Trophoblast cell (in vitro differentiated cells and primary cell): ENCODE data around the gene ZMYND8.

Source experiments
- DNase-seq, 2 donors: peaks; one replicate each; pipeline ENCODE4 v3.0.0-alpha.2; 2016
- H2AFZ ChIP-seq: 2 replicates; pipeline ENCODE4 v1.6.1; 2013; ENCODE audit warnings: low read length, moderate library complexity, mild to moderate bottlenecking; ENCODE audit not compliant: insufficient read depth, poor library complexity
- H2AK5ac ChIP-seq: 2 replicates; pipeline ENCODE4 v1.6.1; 2013; ENCODE audit warnings: mild to moderate bottlenecking, low read length
- H2BK120ac ChIP-seq: 2 replicates; pipeline ENCODE4 v1.6.1; 2013; ENCODE audit warnings: low read length, mild to moderate bottlenecking, moderate library complexity; ENCODE audit not compliant: insufficient read depth, poor library complexity
- H2BK12ac ChIP-seq: 2 replicates; pipeline ENCODE4 v1.6.1; 2013; ENCODE audit warnings: mild to moderate bottlenecking, low read length, moderate library complexity
- H2BK5ac ChIP-seq: 2 replicates; pipeline ENCODE4 v1.6.1; 2013; ENCODE audit warnings: low read length, low read depth, moderate library complexity, mild to moderate bottlenecking; ENCODE audit not compliant: poor library complexity
- H3K14ac ChIP-seq: 2 replicates; pipeline ENCODE4 v1.6.1; 2013; ENCODE audit warnings: mild to moderate bottlenecking, low read length
- H3K18ac ChIP-seq: 2 replicates; pipeline ENCODE4 v1.6.1; 2013; ENCODE audit warnings: mild to moderate bottlenecking, low read length
- H3K23ac ChIP-seq: 2 replicates; pipeline ENCODE4 v1.6.1; 2013; ENCODE audit warnings: low read length
- H3K27ac ChIP-seq: 2 replicates; pipeline ENCODE4 v1.5.1; 2013; ENCODE audit warnings: low read depth, mild to moderate bottlenecking, inconsistent platforms, low read length, moderate library complexity
- H3K27me3 ChIP-seq: 2 replicates; pipeline ENCODE4 v1.6.1; 2013; ENCODE audit warnings: inconsistent platforms, mild to moderate bottlenecking, low read length, moderate library complexity; ENCODE audit not compliant: insufficient read depth
- H3K36me3 ChIP-seq, 2 experiments: 1 replicate in 1 of 2; 2 replicates in 1 of 2; pipeline ENCODE4 v1.6.1; 2013; ENCODE audit warnings: low read length in 2 of 2, mild to moderate bottlenecking in 2 of 2, moderate library complexity in 1 of 2; ENCODE audit not compliant: insufficient read depth in 2 of 2, control insufficient read depth in 1 of 2
- H3K4ac ChIP-seq: 2 replicates; pipeline ENCODE4 v1.6.1; 2013; ENCODE audit warnings: low read depth, mild to moderate bottlenecking, low read length, moderate library complexity
- H3K4me1 ChIP-seq, 2 experiments: 1 replicate in 1 of 2; 2 replicates in 1 of 2; pipeline ENCODE4 v1.6.1; 2013; ENCODE audit warnings: low read length in 2 of 2, mild to moderate bottlenecking in 2 of 2, moderate library complexity in 1 of 2; ENCODE audit not compliant: insufficient read depth in 2 of 2, control insufficient read depth in 1 of 2
- H3K4me2 ChIP-seq: 2 replicates; pipeline ENCODE4 v1.6.1; 2013; ENCODE audit warnings: inconsistent platforms, mild to moderate bottlenecking, low read length, moderate library complexity
- H3K4me3 ChIP-seq: 2 replicates; pipeline ENCODE4 v1.5.1; 2013; ENCODE audit warnings: mild to moderate bottlenecking, low read depth, low read length, inconsistent platforms
- H3K79me1 ChIP-seq: one replicate; pipeline ENCODE4 v1.6.1; 2013; ENCODE audit warnings: low read length
- H3K79me2 ChIP-seq: 2 replicates; pipeline ENCODE4 v1.6.1; 2013; ENCODE audit warnings: low read length, mild to moderate bottlenecking; ENCODE audit not compliant: control insufficient read depth, insufficient read depth, poor library complexity
- H3K9ac ChIP-seq: 2 replicates; pipeline ENCODE4 v1.6.1; 2013; ENCODE audit warnings: mild to moderate bottlenecking, low read length
- H3K9me3 ChIP-seq: 2 replicates; pipeline ENCODE4 v1.6.1; 2013; ENCODE audit warnings: low read depth, mild to moderate bottlenecking, control low read depth, inconsistent platforms, low read length; ENCODE audit not compliant: insufficient read depth
- H4K12ac ChIP-seq: 2 replicates; pipeline ENCODE4 v1.6.1; 2013; ENCODE audit warnings: low read depth, mild to moderate bottlenecking, low read length, moderate library complexity
- H4K8ac ChIP-seq: 2 replicates; pipeline ENCODE4 v1.6.1; 2013; ENCODE audit warnings: low read depth, mild to moderate bottlenecking, low read length, moderate library complexity
- H4K91ac ChIP-seq: one replicate; pipeline ENCODE4 v1.6.1; 2013; ENCODE audit warnings: low read depth, mild to moderate bottlenecking, low read length, moderate library complexity
- WGBS: extraction: QIAGEN DNeasy Blood & Tissue Kit; methylation state at CpG from one replicate; pipeline ENCODE4 v1.1.7; 2013; ENCODE audit warnings: missing lambda C conversion rate; ENCODE audit not compliant: insufficient read length, insufficient coverage; ENCODE audit errors: extremely low coverage; 5-methylcytosine and 5-hydroxymethylcytosine counted together

Gene ZMYND8

GRCh38 chr20:47225458-47225857 is 131.0 kb downstream of the ZMYND8 start:
- Histone ChIP-seq H3K4ac (no peak overlapping the region), H2BK120ac (no peak overlapping the region), H3K4me1 (no peaks in the 10 kb centered on the region), H3K9ac (no peak overlapping the region), H2BK5ac (no peak overlapping the region), H4K12ac (no peak overlapping the region), H3K4me3 (no peak overlapping the region), H3K36me3 (peaks cover 50 to 59% of the 10 kb centered on the region in 2 experiments), H3K23ac (no peak overlapping the region), H3K18ac (no peak overlapping the region), H4K91ac (no peak overlapping the region), H3K4me2 (no peak overlapping the region), H3K14ac (no peak overlapping the region), H3K27me3 (no peaks in the 10 kb centered on the region), H4K8ac (no peak overlapping the region), H2BK12ac (no peak overlapping the region), H3K79me1 (no peaks in the 10 kb centered on the region), H3K79me2 (no peaks in the 10 kb centered on the region), H2AFZ (no peak overlapping the region), H3K9me3 (no peaks in the 10 kb centered on the region), H3K27ac (no peak overlapping the region), H2AK5ac (no peak overlapping the region)
- WGBS = no CpG with 5 or more reads among the region's 1 CpG
- DNase-seq = no peak

GRCh38 chr20:47224857-47225256 is 131.6 kb downstream of the ZMYND8 start:
- DNase-seq = no peak
- Histone ChIP-seq H2AFZ (no peak overlapping the region), H3K4me3 (no peak overlapping the region), H2BK120ac (no peak overlapping the region), H3K18ac (no peak overlapping the region), H4K8ac (no peak overlapping the region), H2BK12ac (no peak overlapping the region), H3K79me1 (no peaks in the 10 kb centered on the region), H3K9ac (no peak overlapping the region), H4K91ac (no peak overlapping the region), H3K14ac (no peak overlapping the region), H2BK5ac (no peak overlapping the region), H2AK5ac (no peak overlapping the region), H4K12ac (no peak overlapping the region), H3K4me1 (no peaks in the 10 kb centered on the region), H3K27me3 (no peaks in the 10 kb centered on the region), H3K27ac (no peak overlapping the region), H3K4me2 (no peak overlapping the region), H3K9me3 (no peaks in the 10 kb centered on the region), H3K36me3 (peaks cover 50 to 60% of the 10 kb centered on the region in 2 experiments), H3K23ac (no peak overlapping the region), H3K79me2 (no peaks in the 10 kb centered on the region), H3K4ac (no peak overlapping the region)
- no CpG with 5 or more reads among the region's 4 CpGs for WGBS

GRCh38 chr20:47224300-47224791 is 132.2 kb downstream of the ZMYND8 start:
- Histone ChIP-seq H3K27ac (no peak overlapping the region), H4K91ac (no peak overlapping the region), H2AK5ac (no peak overlapping the region), H4K12ac (no peak overlapping the region), H3K79me1 (no peaks in the 10 kb centered on the region), H3K79me2 (no peaks in the 10 kb centered on the region), H3K9ac (no peak overlapping the region), H3K9me3 (no peaks in the 10 kb centered on the region), H2BK120ac (no peak overlapping the region), H2AFZ (no peak overlapping the region), H3K18ac (no peak overlapping the region), H3K23ac (no peak overlapping the region), H3K14ac (no peak overlapping the region), H2BK5ac (no peak overlapping the region), H3K4me1 (no peaks in the 10 kb centered on the region), H3K4ac (no peak overlapping the region), H3K4me3 (no peak overlapping the region), H3K27me3 (no peaks in the 10 kb centered on the region), H3K36me3 (peaks cover 48 to 56% of the 10 kb centered on the region in 2 experiments), H2BK12ac (no peak overlapping the region), H4K8ac (no peak overlapping the region), H3K4me2 (no peak overlapping the region)
- WGBS = no CpG with 5 or more reads among the region's 11 CpGs
- DNase-seq = no peak

GRCh38 chr20:47223896-47224295 is 132.6 kb downstream of the ZMYND8 start:
- H3K27me3 ChIP-seq = no peaks in the 10 kb centered on the region
- no peak overlapping the region for H3K4ac ChIP-seq
- H3K4me2 ChIP-seq = no peak overlapping the region
- H3K9ac ChIP-seq = no peak overlapping the region
- H3K18ac ChIP-seq = no peak overlapping the region
- no peak overlapping the region for H3K23ac ChIP-seq
- no peak overlapping the region for H3K27ac ChIP-seq
- no peak overlapping the region for H4K91ac ChIP-seq
- H2BK12ac ChIP-seq = no peak overlapping the region
- H3K79me2 ChIP-seq = no peaks in the 10 kb centered on the region
- H2BK5ac ChIP-seq = no peak overlapping the region
- no peak overlapping the region for H2AFZ ChIP-seq
- H3K14ac ChIP-seq = no peak overlapping the region
- H4K8ac ChIP-seq = no peak overlapping the region
- H3K9me3 ChIP-seq = no peaks in the 10 kb centered on the region
- H4K12ac ChIP-seq = no peak overlapping the region
- H2AK5ac ChIP-seq = no peak overlapping the region
- no peaks in the 10 kb centered on the region for H3K4me1 ChIP-seq
- no peaks in the 10 kb centered on the region for H3K79me1 ChIP-seq
- no peak for DNase-seq
- WGBS = no CpG with 5 or more reads among the region's 1 CpG
- no peak overlapping the region for H3K4me3 ChIP-seq
- peaks cover 46 to 53% of the 10 kb centered on the region in 2 experiments for H3K36me3 ChIP-seq
- no peak overlapping the region for H2BK120ac ChIP-seq
